Psoas muscle (tissue), 8 donors: ENCODE data around the gene YPEL2. TPM values are rescaled to one million over a fixed set of nuclear protein-coding genes. Genes with fewer than 3 reads are reported as not detected.

Experiments
- ATAC-seq, 4 donors: fragments of 200-7000 bp; cut with Tn5 transposase; one replicate each; pipeline ENCODE4 v1.9.1; 2020; ENCODE audit warnings: moderate library complexity in 3 of 4, mild to moderate bottlenecking in 2 of 4
- DNase-seq, 2 donors: peaks; one replicate each; pipeline ENCODE4 v3.0.0-alpha.2; 2020
- H3K27ac ChIP-seq: fragments of 200-600 bp; one replicate; pipeline ENCODE4 v1.8.0; 2022
- H3K27me3 ChIP-seq, 3 donors: fragments of 200-600 bp in 1 of 3; one replicate each; pipeline versions ENCODE4 v1.6.1 to v1.8.0; 2013 to 2022; ENCODE audit warnings: low read length in 2 of 3, mild to moderate bottlenecking in 2 of 3, moderate library complexity in 1 of 3; ENCODE audit not compliant: insufficient read depth in 3 of 3
- H3K36me3 ChIP-seq, 2 donors: fragments of 200-600 bp in 1 of 2; one replicate each; pipeline versions ENCODE4 v1.6.1 to v1.8.0; 2013 to 2022; ENCODE audit warnings: low read depth in 1 of 2, mild to moderate bottlenecking in 1 of 2, moderate library complexity in 1 of 2; ENCODE audit not compliant: insufficient read depth in 1 of 2
- H3K4me1 ChIP-seq: fragments of 200-600 bp; one replicate; pipeline ENCODE4 v1.8.0; 2022
- H3K4me3 ChIP-seq: fragments of 200-600 bp; one replicate; pipeline ENCODE4 v1.8.0; 2022; ENCODE audit warnings: mild to moderate bottlenecking
- H3K9me3 ChIP-seq: fragments of 200-600 bp; one replicate; pipeline ENCODE4 v1.8.0; 2022
- CTCF ChIP-seq: fragments of 200-600 bp; IDR thresholded peaks from one replicate; pipeline ENCODE4 v1.8.0; 2022; ENCODE audit warnings: antibody characterized with exemption
- WGBS, 3 donors: extraction: QIAGEN DNeasy Blood & Tissue Kit; methylation state at CpG; one replicate each; pipeline versions ENCODE4 v1.1.6 to v1.1.7; 2013; 5-methylcytosine and 5-hydroxymethylcytosine counted together
- intact Hi-C, 2 donors: fragments of 100-400 bp; cut with DNase I; formaldehyde crosslinking; loops; one replicate each; pipeline versions ENCODE4 v1.11.0 to v1.14.2; 2022
- polyA plus RNA-seq, 3 donors: library from polyadenylated mRNA; stranded (reverse); fragments of 200-250 nt; gene quantifications; one replicate each; pipeline ENCODE4 v1.2.3, GENCODE V29; 2013
- total RNA-seq, 4 donors: library from RNA; stranded (reverse); fragmentation: NEBNext Ultra II Directional in 2 of 4; extraction: Animal tissue kit (Norgen Biotek cat#: 25700) in 2 of 4; gene quantifications; one replicate each; pipeline versions ENCODE4 v1.2.1 to v1.2.4, GENCODE V29; 2021 to 2023
- donor health status: healthy with polysubstance abuse.
- donor health status: DM: no; HTN: no; CAD: no; lungs with moderate emphysema.
- donor health status: Bipolar disorder and iron deficiency.
- donor health status: healthy.
- donor health status: DM: yes; HTN: yes; CAD: no.
- donor health status: DM: no; HTN: no; CAD: no.
- donor health status: DM: no; HTN: no; CAD: no.
- donor health status: DM: yes; HTN: yes; CAD: no.

Gene YPEL2
- total and polyA plus RNA-seq, 7 donors, result 1.9 to 47.8 (median 19.9) TPM

GRCh38 chr17:59421722-59422121 is 90.3 kb downstream of the YPEL2 start:
- ATAC-seq (no peak), DNase-seq (no peak)
- Histone ChIP-seq H3K36me3 (no peaks in the 10 kb centered on the region), H3K4me1 (peaks cover 52% of the 10 kb centered on the region), H3K27me3 (no peaks in the 10 kb centered on the region), H3K9me3 (no peaks in the 10 kb centered on the region), H3K4me3 (no peak overlapping the region), H3K27ac (peak overlapping the region; percentile 96)
- 33 to 53% (median 43%) methylated on average over 6 of the region's 6 CpGs for WGBS, 3 donors
- TF ChIP-seq CTCF, result no peak
- intact Hi-C loops, result loop anchor here in 1 of 2 donors (5.0 kb wide), 1 partner anchor 34 kb away; no protein-coding TSS in a partner anchor

DNA sequence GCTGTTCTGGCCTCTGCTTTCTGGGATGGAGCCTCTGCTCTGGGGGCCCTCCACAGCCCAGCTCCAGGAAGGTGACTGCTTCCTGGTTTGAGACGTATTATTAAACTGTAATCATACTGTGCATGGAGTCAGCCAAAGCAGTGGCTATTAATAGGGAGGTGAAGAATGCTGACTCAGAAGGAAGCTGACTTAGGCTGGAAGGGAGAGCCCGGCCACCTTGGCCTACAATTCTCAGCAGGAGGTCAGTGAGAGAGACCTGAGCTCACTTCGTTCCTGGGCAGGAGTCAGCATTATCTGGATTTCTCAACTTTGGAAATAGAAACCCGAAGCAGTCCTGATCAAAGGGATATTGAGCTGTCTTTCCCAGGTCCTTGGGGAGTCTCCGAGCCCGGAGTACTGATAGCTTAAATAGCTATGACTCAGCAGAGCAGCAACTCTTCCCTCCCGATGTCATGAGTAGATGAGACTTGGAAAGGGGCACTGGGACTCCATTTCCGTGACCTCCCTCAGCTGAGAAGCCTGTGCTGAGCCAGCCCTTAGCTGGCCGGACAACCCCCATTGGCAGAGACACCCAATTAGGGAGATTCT is 91.8 kb downstream of the YPEL2 start:
- intact Hi-C loops, result loop anchor here (1.0 to 5.0 kb wide), 2 partner anchors 36 to 52 kb away; no protein-coding TSS in a partner anchor
- 9 to 15% (median 11%) methylated on average over 9 of the region's 9 CpGs for WGBS, 3 donors
- ATAC-seq, result peak; percentile 83 to 90 (median 87)
- H3K27ac ChIP-seq, result peak overlapping the region; percentile 96
- peak overlapping the region; percentile 56 for H3K4me3 ChIP-seq
- TF ChIP-seq CTCF, result no peak
- peaks cover 67% of the 10 kb centered on the region for H3K4me1 ChIP-seq
- H3K27me3 ChIP-seq, result no peaks in the 10 kb centered on the region
- peak; percentile 73 to 76 for DNase-seq
- no peaks in the 10 kb centered on the region for H3K9me3 ChIP-seq
- no peaks in the 10 kb centered on the region for H3K36me3 ChIP-seq

DNA sequence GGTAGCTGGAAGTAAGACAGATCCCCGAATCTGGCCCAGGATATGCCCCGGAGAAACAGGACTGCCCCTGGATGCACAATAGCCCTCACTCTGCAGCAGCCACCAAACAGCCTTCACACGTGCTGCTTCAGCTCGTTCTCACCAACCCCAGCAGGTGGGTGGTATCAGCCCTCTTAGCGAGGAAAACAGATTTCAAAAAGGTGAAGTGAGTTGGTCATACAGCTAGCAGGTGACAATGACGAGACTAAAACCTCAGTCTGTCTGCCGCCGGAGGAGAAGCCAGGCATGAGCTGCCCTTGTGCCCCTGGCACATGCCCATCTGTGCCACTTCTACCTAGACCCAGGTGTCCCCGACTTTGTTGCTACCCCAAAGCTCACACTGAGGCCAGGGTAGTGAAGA is 92.4 kb downstream of the YPEL2 start:
- peak overlapping the region; percentile 96 for H3K27ac ChIP-seq
- ATAC-seq (peak; percentile 8 to 22 (median 13)), DNase-seq (no peak)
- no peaks in the 10 kb centered on the region for H3K9me3 ChIP-seq
- H3K36me3 ChIP-seq, result no peaks in the 10 kb centered on the region
- no peak for TF ChIP-seq CTCF
- WGBS, 3 donors, result 35 to 61% (median 42%) methylated on average over 9 of the region's 9 CpGs
- H3K4me3 ChIP-seq, result peak overlapping the region; percentile 56
- no peaks in the 10 kb centered on the region for H3K27me3 ChIP-seq
- intact Hi-C loops, result loop anchor here (1.0 to 5.0 kb wide), 2 partner anchors 37 to 53 kb away; no protein-coding TSS in a partner anchor
- peaks cover 72% of the 10 kb centered on the region for H3K4me1 ChIP-seq

GRCh38 chr17:59424331-59424730 is 92.9 kb downstream of the YPEL2 start:
- intact Hi-C loops, result loop anchor here in 1 of 2 donors (5.0 kb wide), 1 partner anchor 37 kb away; no protein-coding TSS in a partner anchor
- no peaks in the 10 kb centered on the region for H3K9me3 ChIP-seq
- peak overlapping the region; percentile 56 for H3K4me3 ChIP-seq
- no peak for TF ChIP-seq CTCF
- ATAC-seq (no peak), DNase-seq (no peak)
- no peaks in the 10 kb centered on the region for H3K36me3 ChIP-seq
- peak overlapping the region; percentile 96 for H3K27ac ChIP-seq
- H3K27me3 ChIP-seq, result no peaks in the 10 kb centered on the region
- peaks cover 77% of the 10 kb centered on the region for H3K4me1 ChIP-seq
- WGBS, 3 donors, result 54 to 80% (median 62%) methylated on average over 4 of the region's 4 CpGs
